Measurements from ENCODE around the gene SYNDIG1. TPM values are rescaled to one million over a fixed set of nuclear protein-coding genes. Genes with fewer than 3 reads are reported as not detected.

Gene SYNDIG1
- polyA plus RNA-seq, 1 of the 3 experiments (the other 2 are of a cell fraction), result not detected

DNA sequence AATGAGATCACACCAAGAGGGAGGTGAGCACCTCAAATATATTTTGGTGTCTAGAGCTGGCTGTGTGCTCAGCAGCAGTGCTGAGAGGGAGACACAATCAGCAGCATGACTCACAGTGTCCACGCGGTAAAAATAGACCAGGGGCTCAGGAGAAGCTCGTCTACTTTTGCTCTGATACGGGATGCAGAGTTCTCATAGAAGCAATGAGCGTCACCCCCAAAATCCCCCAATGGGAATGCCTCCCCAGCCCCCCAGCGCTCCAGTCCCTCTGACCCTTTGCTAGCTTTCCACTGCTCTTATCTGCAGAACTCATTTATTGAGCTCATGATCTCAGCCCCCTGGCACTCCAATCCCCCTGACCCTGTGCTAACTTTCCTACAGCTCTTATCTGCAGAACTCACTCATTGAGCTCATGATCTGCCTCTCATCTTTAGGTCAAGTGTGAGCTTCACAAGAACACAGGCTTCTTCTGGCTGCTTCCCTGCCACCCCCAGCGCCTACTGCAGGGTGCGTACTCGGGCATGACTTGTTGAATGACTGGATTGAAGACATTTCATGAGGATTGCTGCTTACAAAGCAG lies 34.0 kb downstream of the SYNDIG1 start:
- TF ChIP-seq, protein P1, sequence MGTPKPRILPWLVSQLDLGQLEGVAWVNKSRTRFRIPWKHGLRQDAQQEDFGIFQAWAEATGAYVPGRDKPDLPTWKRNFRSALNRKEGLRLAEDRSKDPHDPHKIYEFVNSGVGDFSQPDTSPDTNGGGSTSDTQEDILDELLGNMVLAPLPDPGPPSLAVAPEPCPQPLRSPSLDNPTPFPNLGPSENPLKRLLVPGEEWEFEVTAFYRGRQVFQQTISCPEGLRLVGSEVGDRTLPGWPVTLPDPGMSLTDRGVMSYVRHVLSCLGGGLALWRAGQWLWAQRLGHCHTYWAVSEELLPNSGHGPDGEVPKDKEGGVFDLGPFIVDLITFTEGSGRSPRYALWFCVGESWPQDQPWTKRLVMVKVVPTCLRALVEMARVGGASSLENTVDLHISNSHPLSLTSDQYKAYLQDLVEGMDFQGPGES (IDR thresholded peaks at IDR 0.05; ENCODE audit: low read depth, low read length), result no peak
- TF ChIP-seq SIN3A (IDR thresholded peaks at IDR 0.05; ENCODE audit: borderline replicate concordance, low read depth, low read length) (no peak), YY1 (IDR thresholded peaks at IDR 0.05; ENCODE audit: low read depth) (no peak), EZH2phosphoT487 (IDR thresholded peaks at IDR 0.05; ENCODE audit: borderline replicate concordance, low read depth) (no peak), FOSL2 (IDR thresholded peaks at IDR 0.05; ENCODE audit: borderline replicate concordance, low read depth) (peak; percentile 17; the same call in 1 of the 2 replicates), NFIC (IDR thresholded peaks at IDR 0.05; ENCODE audit: borderline replicate concordance) (no peak)
- TF ChIP-seq, protein P2, sequence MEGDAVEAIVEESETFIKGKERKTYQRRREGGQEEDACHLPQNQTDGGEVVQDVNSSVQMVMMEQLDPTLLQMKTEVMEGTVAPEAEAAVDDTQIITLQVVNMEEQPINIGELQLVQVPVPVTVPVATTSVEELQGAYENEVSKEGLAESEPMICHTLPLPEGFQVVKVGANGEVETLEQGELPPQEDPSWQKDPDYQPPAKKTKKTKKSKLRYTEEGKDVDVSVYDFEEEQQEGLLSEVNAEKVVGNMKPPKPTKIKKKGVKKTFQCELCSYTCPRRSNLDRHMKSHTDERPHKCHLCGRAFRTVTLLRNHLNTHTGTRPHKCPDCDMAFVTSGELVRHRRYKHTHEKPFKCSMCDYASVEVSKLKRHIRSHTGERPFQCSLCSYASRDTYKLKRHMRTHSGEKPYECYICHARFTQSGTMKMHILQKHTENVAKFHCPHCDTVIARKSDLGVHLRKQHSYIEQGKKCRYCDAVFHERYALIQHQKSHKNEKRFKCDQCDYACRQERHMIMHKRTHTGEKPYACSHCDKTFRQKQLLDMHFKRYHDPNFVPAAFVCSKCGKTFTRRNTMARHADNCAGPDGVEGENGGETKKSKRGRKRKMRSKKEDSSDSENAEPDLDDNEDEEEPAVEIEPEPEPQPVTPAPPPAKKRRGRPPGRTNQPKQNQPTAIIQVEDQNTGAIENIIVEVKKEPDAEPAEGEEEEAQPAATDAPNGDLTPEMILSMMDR (IDR thresholded peaks at IDR 0.05), result 0 out of 2 replicates have a peak, but pooled peaks have one; percentile 8
- Histone ChIP-seq H3K9me2 (no peaks in the 10 kb centered on the region), H3K79me2 (ENCODE audit: insufficient read depth) (no peaks in the 10 kb centered on the region), H3K4me2 (peak overlapping the region; percentile 64), H3K27me3 (ENCODE audit: insufficient read depth) (no peaks in the 10 kb centered on the region), H3K9ac (peak overlapping the region; percentile 27; the same call in 1 of the 2 replicates), H4K20me1 (ENCODE audit: insufficient read depth) (no peaks in the 10 kb centered on the region), H3K36me3 (replicated peaks in 1 of 2; ENCODE audit: control insufficient read depth in 1 of 2, insufficient read depth in 2 of 2, low read length in 1 of 2) (no peaks in the 10 kb centered on the region), H3K27ac (ENCODE audit: low read depth in 2 of 2, low read length in 1 of 2) (peak overlapping the region in 1 of 2 experiments; percentile 87; a peak in 2 of 4 replicates), H3F3A (replicated peaks; ENCODE audit: insufficient read depth) (peaks cover 8% of the 10 kb centered on the region), H2AFZ (ENCODE audit: low read depth) (0 out of 2 replicates have a peak overlapping the region, but pooled peaks have one; percentile 39), H3K9me3 (no peaks in the 10 kb centered on the region), H3K4me1 (ENCODE audit: control insufficient read depth in 1 of 2, insufficient read depth in 2 of 2, low read depth in 1 of 2, low read length in 1 of 2) (peaks cover 0 to 14% of the 10 kb centered on the region in 2 experiments; a peak in 3 of 4 replicates), H3K4me3 (ENCODE audit: low read depth in 2 of 2, low read length in 1 of 2) (no peak overlapping the region)
- POLR2A ChIA-PET, result no interaction called here
- 73% methylated on average over 3 of the region's 9 CpGs for WGBS (ENCODE audit: low lambda C conversion rate)
- CTCF ChIA-PET, result interaction anchor here (0.8 to 1.3 kb wide), 2 partner anchors 26 to 133 kb away, joined by 3 read pairs; no protein-coding TSS in a partner anchor
- no peak for DNase-seq

DNA sequence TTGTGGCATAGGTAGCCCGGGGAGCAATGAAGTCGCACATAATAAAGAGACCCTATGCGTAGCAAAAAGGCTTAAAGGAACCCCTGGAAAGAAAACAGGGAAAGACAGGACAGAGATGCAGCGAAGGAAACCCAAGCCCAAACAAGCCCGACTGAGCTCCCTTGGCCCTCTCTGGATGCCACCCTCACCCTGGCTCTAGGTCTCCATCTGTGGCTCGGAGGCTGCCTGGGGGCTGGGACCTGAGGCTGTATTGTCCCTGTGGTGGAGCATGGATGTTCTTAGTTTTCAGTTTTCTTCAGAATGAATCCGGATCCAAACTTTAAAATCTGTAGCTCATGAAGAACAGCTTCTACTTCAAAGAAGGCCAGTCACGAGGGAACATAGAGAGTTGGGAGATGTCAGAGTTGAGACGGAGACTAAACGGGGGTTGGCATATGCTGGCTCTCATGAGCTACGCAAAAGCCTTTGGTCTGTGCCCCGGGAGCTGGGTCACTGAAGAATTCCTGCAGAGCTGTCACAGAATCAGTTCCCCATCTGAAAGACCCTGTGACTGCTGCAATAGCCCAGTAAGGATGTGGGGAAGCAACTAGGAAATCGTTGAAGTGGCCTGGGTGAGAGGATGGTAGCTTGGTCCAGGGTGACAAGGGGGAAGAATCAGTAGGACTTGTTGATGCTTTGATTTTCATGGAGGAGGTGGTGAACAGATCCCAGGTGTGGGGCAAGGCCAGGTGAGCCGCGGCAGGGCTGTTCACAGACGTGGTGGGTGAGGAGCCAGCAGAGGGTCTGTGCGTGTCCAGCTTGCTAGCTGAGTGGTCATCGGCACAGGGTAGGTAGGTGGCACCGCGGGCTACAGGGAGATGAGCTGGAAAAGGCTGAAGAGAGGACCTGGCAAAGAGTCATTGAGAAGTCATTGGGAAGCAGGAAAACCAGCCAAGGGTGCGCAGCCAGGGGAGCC lies 35.2 kb downstream of the SYNDIG1 start:
- H3K36me3 ChIP-seq (replicated peaks in 1 of 2; ENCODE audit: control insufficient read depth in 1 of 2, insufficient read depth in 2 of 2, low read length in 1 of 2), result no peaks in the 10 kb centered on the region
- CTCF ChIA-PET, result interaction anchor here (1.3 kb wide), 1 partner anchor 25 kb away, joined by 3 read pairs; no protein-coding TSS in a partner anchor
- TF ChIP-seq MXI1 (IDR thresholded peaks at IDR 0.05; ENCODE audit: low read depth, low read length), result no peak
- TF ChIP-seq GATA2 (CRISPR knock-in tag; IDR thresholded peaks at IDR 0.05), result no peak
- TF ChIP-seq, protein P2 (IDR thresholded peaks at IDR 0.05), result no peak
- TF ChIP-seq, protein P3, sequence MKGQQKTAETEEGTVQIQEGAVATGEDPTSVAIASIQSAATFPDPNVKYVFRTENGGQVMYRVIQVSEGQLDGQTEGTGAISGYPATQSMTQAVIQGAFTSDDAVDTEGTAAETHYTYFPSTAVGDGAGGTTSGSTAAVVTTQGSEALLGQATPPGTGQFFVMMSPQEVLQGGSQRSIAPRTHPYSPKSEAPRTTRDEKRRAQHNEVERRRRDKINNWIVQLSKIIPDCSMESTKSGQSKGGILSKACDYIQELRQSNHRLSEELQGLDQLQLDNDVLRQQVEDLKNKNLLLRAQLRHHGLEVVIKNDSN (IDR thresholded peaks at IDR 0.05; ENCODE audit: borderline replicate concordance, low read depth), result no peak
- TF ChIP-seq, protein P4, sequence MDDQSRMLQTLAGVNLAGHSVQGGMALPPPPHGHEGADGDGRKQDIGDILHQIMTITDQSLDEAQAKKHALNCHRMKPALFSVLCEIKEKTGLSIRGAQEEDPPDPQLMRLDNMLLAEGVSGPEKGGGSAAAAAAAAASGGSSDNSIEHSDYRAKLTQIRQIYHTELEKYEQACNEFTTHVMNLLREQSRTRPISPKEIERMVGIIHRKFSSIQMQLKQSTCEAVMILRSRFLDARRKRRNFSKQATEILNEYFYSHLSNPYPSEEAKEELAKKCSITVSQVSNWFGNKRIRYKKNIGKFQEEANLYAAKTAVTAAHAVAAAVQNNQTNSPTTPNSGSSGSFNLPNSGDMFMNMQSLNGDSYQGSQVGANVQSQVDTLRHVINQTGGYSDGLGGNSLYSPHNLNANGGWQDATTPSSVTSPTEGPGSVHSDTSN (IDR thresholded peaks at IDR 0.05), result no peak
- no peak for TF ChIP-seq JUND (IDR thresholded peaks at IDR 0.05)
- TF ChIP-seq NFIC (IDR thresholded peaks at IDR 0.05; ENCODE audit: borderline replicate concordance), result no peak
- TF ChIP-seq FOSL2 (IDR thresholded peaks at IDR 0.05; ENCODE audit: borderline replicate concordance, low read depth), result no peak

More for the DNA sequence above, 35.2 kb downstream of the SYNDIG1 start:
- H3K9me2 ChIP-seq, result no peaks in the 10 kb centered on the region
- no peak overlapping the region for H3K27ac ChIP-seq (ENCODE audit: low read depth in 2 of 2, low read length in 1 of 2)
- H3K79me2 ChIP-seq (ENCODE audit: insufficient read depth), result no peaks in the 10 kb centered on the region
- POLR2A ChIA-PET, result interaction anchor here (0.6 kb wide), 1 partner anchor 17 kb away, joined by 3 read pairs; no protein-coding TSS in a partner anchor
- no peaks in the 10 kb centered on the region for H3K9me3 ChIP-seq
- 74% methylated on average over 21 of the region's 21 CpGs for WGBS (ENCODE audit: low lambda C conversion rate)
- no peak overlapping the region for H3K4me2 ChIP-seq
- no peak overlapping the region for H2AFZ ChIP-seq (ENCODE audit: low read depth)
- H3K9ac ChIP-seq, result no peak overlapping the region
- H4K20me1 ChIP-seq (ENCODE audit: insufficient read depth), result no peaks in the 10 kb centered on the region
- no peaks in the 10 kb centered on the region for H3K27me3 ChIP-seq (ENCODE audit: insufficient read depth)
- DNase-seq, result no peak
- H3F3A ChIP-seq (replicated peaks; ENCODE audit: insufficient read depth), result peaks cover 8% of the 10 kb centered on the region
- H3K4me1 ChIP-seq (ENCODE audit: control insufficient read depth in 1 of 2, insufficient read depth in 2 of 2, low read depth in 1 of 2, low read length in 1 of 2), result peaks cover 0 to 14% of the 10 kb centered on the region in 2 experiments; a peak in 3 of 4 replicates
- H3K4me3 ChIP-seq (ENCODE audit: low read depth in 2 of 2, low read length in 1 of 2), result no peak overlapping the region

All from SK-N-SH (cell line).